Ovary (tissue), 3 donors: ENCODE data around the gene CD8A.

Experiments used
- CTCF ChIP-seq, 3 donors: fragments of 450-650 bp in 2 of 3; fragments of 200-600 bp in 1 of 3; IDR thresholded peaks; one replicate each; pipeline versions ENCODE4 v1.5.1 to v1.8.0; 2016 to 2022; ENCODE audit warnings: antibody characterized with exemption in 3 of 3, mild to moderate bottlenecking in 1 of 3
- POLR2A ChIP-seq: fragments of 450-650 bp; IDR thresholded peaks from one replicate; pipeline ENCODE4 v1.6.1; 2017; ENCODE audit warnings: antibody characterized with exemption, mild to moderate bottlenecking, moderate library complexity
- donor health status: DM: no; HTN: no; CAD: no.

GRCh38 chr2:86832334-86833096 lies 41.8 kb upstream of the CD8A start:
- TF ChIP-seq CTCF (IDR thresholded peaks at IDR 0.05) (no peak), POLR2A (no peak)
